Hindlimb muscle (tissue), 1 donor: ENCODE measurements around the gene MCM10. TPM values are rescaled to one million over a fixed set of nuclear protein-coding genes. Genes with fewer than 3 reads are reported as not detected.
A peak's percentile ranks its signal among the peaks of the same experiment; 100 is the strongest.

Experiments
- DNase-seq: peaks from one replicate; pipeline ENCODE4 v3.0.0-alpha.2; 2013
- polyA plus RNA-seq: library from polyadenylated mRNA; unstranded; fragments of 120-200 nt; gene quantifications from one replicate; pipeline ENCODE4 v1.2.1, GENCODE V29; 2013; ENCODE audit not compliant: insufficient read length

MCM10 gene
- polyA plus RNA-seq, 1 donor, result 4.8 TPM

- DNase-seq, result no peak
These were observed 6.2 kb downstream of the MCM10 start for GRCh38 chr10:13167568-13167967.

GRCh38 chr10:13168781-13169180 lies 7.4 kb downstream of the MCM10 start:
- no peak for DNase-seq

GRCh38 chr10:13173616-13174015 lies 12.3 kb downstream of the MCM10 start:
- DNase-seq, result no peak

- DNase-seq, result no peak
These were observed 19.4 kb downstream of the MCM10 start for GRCh38 chr10:13180788-13181187.

- DNase-seq, result no peak
These were observed 21.1 kb downstream of the MCM10 start for GRCh38 chr10:13182424-13182823.

GRCh38 chr10:13183625-13184024 lies 22.3 kb downstream of the MCM10 start:
- DNase-seq, result no peak

GRCh38 chr10:13184276-13184675 lies 22.9 kb downstream of the MCM10 start:
- no peak for DNase-seq

GRCh38 chr10:13184730-13185514 lies 23.6 kb downstream of the MCM10 start:
- DNase-seq, result no peak

- DNase-seq, result no peak
These were observed 25.8 kb downstream of the MCM10 start for GRCh38 chr10:13187135-13187534.

GRCh38 chr10:13188593-13188992 lies 27.2 kb downstream of the MCM10 start:
- DNase-seq, result no peak

GRCh38 chr10:13189961-13190360 lies 28.6 kb downstream of the MCM10 start:
- DNase-seq, result peak; percentile 24

GRCh38 chr10:13190816-13191215 lies 29.5 kb downstream of the MCM10 start:
- no peak for DNase-seq

GRCh38 chr10:13191362-13191761 lies 30.0 kb downstream of the MCM10 start:
- DNase-seq, result no peak

- DNase-seq, result no peak
These were observed 32.3 kb downstream of the MCM10 start for GRCh38 chr10:13193637-13194036.

- no peak for DNase-seq
These were observed 33.7 kb downstream of the MCM10 start for GRCh38 chr10:13195016-13195415.

- DNase-seq, result no peak
These were observed 39.8 kb downstream of the MCM10 start for GRCh38 chr10:13201132-13201531.

- no peak for DNase-seq
These were observed 44.7 kb downstream of the MCM10 start for GRCh38 chr10:13206091-13206490.

GRCh38 chr10:13206546-13207443 lies 45.4 kb downstream of the MCM10 start:
- peak; percentile 29 for DNase-seq

- DNase-seq, result no peak
These were observed 51.8 kb downstream of the MCM10 start for GRCh38 chr10:13213163-13213562.

- DNase-seq, result no peak
These were observed 57.5 kb downstream of the MCM10 start for GRCh38 chr10:13218878-13219277.

GRCh38 chr10:13219685-13220670 lies 58.6 kb downstream of the MCM10 start:
- DNase-seq, result no peak

- no peak for DNase-seq
These were observed 60.2 kb downstream of the MCM10 start for GRCh38 chr10:13221572-13221971.
